ENCODE data around the gene TMEM108.

- TF ChIP-seq CTCF (conservative IDR thresholded peaks at IDR 0.05 in 1 of 2, IDR thresholded peaks at IDR 0.05 in 1 of 2; ENCODE audit: low read depth in 1 of 2, low read length in 2 of 2) (no peak), EZH2 (IDR thresholded peaks at IDR 0.05; ENCODE audit: low read length, missing control alignments) (no peak)
Observed at GRCh38 chr3:133210656-133211055, 172.5 kb downstream of the TMEM108 start.
